ENCODE measurements around the gene POU2F1.

- TF ChIP-seq CTCF (IDR thresholded peaks at IDR 0.05) (no peak), POLR2A (IDR thresholded peaks at IDR 0.05) (no peak)
Observed at GRCh38 chr1:167428395-167428794, 207.7 kb downstream of the POU2F1 start.

All from Peyer's patch (tissue), 4 donors.